ENCODE data around the gene SUN5. TPM values are rescaled to one million over a fixed set of nuclear protein-coding genes. Genes with fewer than 3 reads are reported as not detected.

The SUN5 gene
- total and polyA plus RNA-seq, 2 donors (not counting 3 experiments of a cell fraction or from before 2014, with no cell fraction given), result not detected

- no peak for TF ChIP-seq POLR2AphosphoS5 (IDR thresholded peaks at IDR 0.05; ENCODE audit: insufficient read depth, low read depth, low read length)
- TF ChIP-seq EZH2 (IDR thresholded peaks at IDR 0.05; ENCODE audit: borderline replicate concordance, low read depth, low read length, severe bottlenecking), result no peak
- no peak for TF ChIP-seq JUN (IDR thresholded peaks at IDR 0.05; ENCODE audit: borderline replicate concordance, insufficient read depth, insufficient read length, low read depth)
- TF ChIP-seq CTCF (IDR thresholded peaks at IDR 0.05; ENCODE audit: extremely low read depth in 1 of 2, insufficient read depth in 1 of 2, low read depth in 1 of 2, low read length in 2 of 2), result no peak
- TF ChIP-seq MAX (IDR thresholded peaks at IDR 0.05; ENCODE audit: insufficient read depth, insufficient read length), result no peak
- no peak for TF ChIP-seq FOS (IDR thresholded peaks at IDR 0.05; ENCODE audit: borderline replicate concordance, insufficient read depth, low read length)
- TF ChIP-seq POLR2A (IDR thresholded peaks at IDR 0.05; ENCODE audit: low read depth, low read length), result no peak
- no peak for FAIRE-seq
- CTCF ChIA-PET, result no interaction called here
Observed at GRCh38 chr20:33043731-33044181, 39.5 kb upstream of the SUN5 start.

More at GRCh38 chr20:33043731-33044181, 39.5 kb upstream of the SUN5 start:
- no peak overlapping the region for H3K4me2 ChIP-seq (ENCODE audit: insufficient read depth, low read length)
- no peaks in the 10 kb centered on the region for H3K27me3 ChIP-seq (ENCODE audit: control insufficient read depth in 2 of 2, insufficient read depth in 2 of 2, low read length in 2 of 2)
- DNase-seq (ENCODE audit: low read depth, low spot score), result no peak
- dilution Hi-C loops (cut with MboI; ENCODE audit: extremely low pct_ligation_motif_present, low sequenced_read_pairs), result no loop called here
- no peak overlapping the region for H3K9ac ChIP-seq (replicated peaks; ENCODE audit: extremely low read depth, insufficient read depth, low read length)
- no peak overlapping the region for H3K4me3 ChIP-seq (replicated peaks in 1 of 3; ENCODE audit: insufficient read depth in 1 of 3, low read depth in 1 of 3, low read length in 3 of 3)
- POLR2A ChIA-PET, result no interaction called here
- no peaks in the 10 kb centered on the region for H4K20me1 ChIP-seq (replicated peaks; ENCODE audit: control insufficient read depth, extremely low read depth, insufficient read depth, low read length)
- no peak overlapping the region for H3K27ac ChIP-seq (ENCODE audit: insufficient read depth, low read depth, low read length)
- H3K79me2 ChIP-seq (ENCODE audit: control insufficient read depth, insufficient read depth, low read length), result no peaks in the 10 kb centered on the region
- H3K9me1 ChIP-seq (replicated peaks; ENCODE audit: control insufficient read depth, extremely low read depth, insufficient read depth, low read length), result no peaks in the 10 kb centered on the region
- BruUV-seq (replicated peaks), result no TSS peak
- intact Hi-C loops (cut with micrococcal nuclease), result no loop called here
- no peaks in the 10 kb centered on the region for H3K9me3 ChIP-seq (replicated peaks; ENCODE audit: control insufficient read depth, insufficient read depth, low read length)
- H2AFZ ChIP-seq (ENCODE audit: low read depth, low read length), result no peak overlapping the region
- no peaks in the 10 kb centered on the region for H3K36me3 ChIP-seq (ENCODE audit: control insufficient read depth in 2 of 2, extremely low read depth in 1 of 2, insufficient read depth in 2 of 2, low read length in 2 of 2)
- H3K4me1 ChIP-seq (ENCODE audit: control insufficient read depth, extremely low read depth, insufficient read depth, low read length), result no peaks in the 10 kb centered on the region
